HepG2 (cell line): Measurements from ENCODE around the gene CCDC69. TPM values are rescaled to one million over a fixed set of nuclear protein-coding genes. Genes with fewer than 3 reads are reported as not detected.

Experiments
- ADNP ChIP-seq: sonication (generic); formaldehyde crosslinking; IDR thresholded peaks from 2 replicates; pipeline ENCODE4 v1.4.0; 2020; ENCODE audit warnings: missing genetic modification reagents
- E2F2 ChIP-seq: sonication (generic); formaldehyde crosslinking; IDR thresholded peaks from 2 replicates; pipeline ENCODE4 v1.4.0; 2020; ENCODE audit warnings: missing genetic modification reagents, borderline replicate concordance
- FOXK1 ChIP-seq: sonication (generic); formaldehyde crosslinking; IDR thresholded peaks from 2 replicates; pipeline ENCODE4 v1.4.0; 2020; ENCODE audit warnings: low read depth, missing genetic modification reagents, borderline replicate concordance
- HES4 ChIP-seq: sonication (generic); formaldehyde crosslinking; IDR thresholded peaks from 2 replicates; pipeline ENCODE4 v1.9.0; 2021; ENCODE audit warnings: mild to moderate bottlenecking, missing genetic modification reagents, borderline replicate concordance
- NR0B2 ChIP-seq: sonication (generic); formaldehyde crosslinking; IDR thresholded peaks from 2 replicates; pipeline ENCODE4 v1.4.0; 2020; ENCODE audit warnings: mild to moderate bottlenecking, missing genetic modification reagents
- SOX6 ChIP-seq, 2 experiments: fragments of 450-650 bp in 1 of 2; sonication (generic) in 1 of 2; formaldehyde crosslinking in 1 of 2; IDR thresholded peaks; 2 replicates each; pipeline versions ENCODE4 v1.4.0 to v1.6.1; 2017 to 2020; ENCODE audit warnings: antibody characterized with exemption in 1 of 2, mild to moderate bottlenecking in 1 of 2, missing genetic modification reagents in 1 of 2
- TCF7 ChIP-seq: sonication (generic); IDR thresholded peaks from 2 replicates; pipeline ENCODE4 v1.6.1; 2016; ENCODE audit warnings: antibody characterized with exemption, low read depth
- TMF1 ChIP-seq: sonication (generic); formaldehyde crosslinking; IDR thresholded peaks from 2 replicates; pipeline ENCODE4 v1.8.1; 2022; ENCODE audit warnings: low read depth, missing genetic modification reagents
- ZFP62 ChIP-seq: sonication (generic); formaldehyde crosslinking; IDR thresholded peaks from 2 replicates; pipeline ENCODE4 v1.4.0; 2020; ENCODE audit warnings: missing genetic modification reagents
- ZNF430 ChIP-seq: sonication (generic); formaldehyde crosslinking; IDR thresholded peaks from 2 replicates; pipeline ENCODE4 v1.9.0; 2021; ENCODE audit warnings: mild to moderate bottlenecking, missing genetic modification reagents
- ZNF432 ChIP-seq: sonication (generic); formaldehyde crosslinking; IDR thresholded peaks from 2 replicates; pipeline ENCODE4 v1.5.0; 2020; ENCODE audit warnings: missing genetic modification reagents, mild to moderate bottlenecking, borderline replicate concordance
- ZNF547 ChIP-seq: sonication (generic); formaldehyde crosslinking; IDR thresholded peaks from 2 replicates; pipeline ENCODE4 v1.5.1; 2020; ENCODE audit warnings: mild to moderate bottlenecking, missing genetic modification reagents
- polyA plus RNA-seq, 8 experiments: library from polyadenylated mRNA; depleted of rRNA in 3 of 8; stranded (reverse) in 7 of 8; unstranded in 1 of 8; fragments of >200 nt; fragmentation: Illumina TruSeq in 4 of 8; extraction: Trizol in 4 of 8; gene quantifications; 2 replicates each; pipeline versions ENCODE4 v1.2.1 to v1.2.3, GENCODE V29; 2011 to 2016; ENCODE audit warnings: low read depth in 4 of 8, missing spikeins in 1 of 8, mixed read lengths in 1 of 8; ENCODE audit not compliant: insufficient read depth in 1 of 8
- total RNA-seq, 5 experiments: library from RNA; depleted of rRNA; stranded (reverse); fragments of >200 nt; fragmentation: Illumina TruSeq; extraction: Trizol; gene quantifications; 2 replicates each; pipeline ENCODE4 v1.2.3, GENCODE V29; 2016; ENCODE audit warnings: low read depth in 1 of 5
- TF ChIP-seq, protein P1 (sequence below): sonication (generic); formaldehyde crosslinking; conservative IDR thresholded peaks from 2 replicates; pipeline ENCODE4 v1.4.0; 2020; ENCODE audit warnings: mild to moderate bottlenecking, missing genetic modification reagents, moderate library complexity
- TF ChIP-seq, protein P2 (sequence below): sonication (generic); formaldehyde crosslinking; IDR thresholded peaks from 2 replicates; pipeline ENCODE4 v1.8.0; 2022; ENCODE audit warnings: missing genetic modification reagents, mild to moderate bottlenecking, moderate library complexity, borderline replicate concordance
- TF ChIP-seq, protein P3 (sequence below): sonication (generic); formaldehyde crosslinking; IDR thresholded peaks from 2 replicates; pipeline ENCODE4 v1.4.0; 2020; ENCODE audit warnings: missing genetic modification reagents

Gene CCDC69
- total and polyA plus RNA-seq, 2 of the 13 experiments (the other 11 are each of a cell fraction or from before 2014, with no cell fraction given), result 12.2 to 45.2 TPM

DNA sequence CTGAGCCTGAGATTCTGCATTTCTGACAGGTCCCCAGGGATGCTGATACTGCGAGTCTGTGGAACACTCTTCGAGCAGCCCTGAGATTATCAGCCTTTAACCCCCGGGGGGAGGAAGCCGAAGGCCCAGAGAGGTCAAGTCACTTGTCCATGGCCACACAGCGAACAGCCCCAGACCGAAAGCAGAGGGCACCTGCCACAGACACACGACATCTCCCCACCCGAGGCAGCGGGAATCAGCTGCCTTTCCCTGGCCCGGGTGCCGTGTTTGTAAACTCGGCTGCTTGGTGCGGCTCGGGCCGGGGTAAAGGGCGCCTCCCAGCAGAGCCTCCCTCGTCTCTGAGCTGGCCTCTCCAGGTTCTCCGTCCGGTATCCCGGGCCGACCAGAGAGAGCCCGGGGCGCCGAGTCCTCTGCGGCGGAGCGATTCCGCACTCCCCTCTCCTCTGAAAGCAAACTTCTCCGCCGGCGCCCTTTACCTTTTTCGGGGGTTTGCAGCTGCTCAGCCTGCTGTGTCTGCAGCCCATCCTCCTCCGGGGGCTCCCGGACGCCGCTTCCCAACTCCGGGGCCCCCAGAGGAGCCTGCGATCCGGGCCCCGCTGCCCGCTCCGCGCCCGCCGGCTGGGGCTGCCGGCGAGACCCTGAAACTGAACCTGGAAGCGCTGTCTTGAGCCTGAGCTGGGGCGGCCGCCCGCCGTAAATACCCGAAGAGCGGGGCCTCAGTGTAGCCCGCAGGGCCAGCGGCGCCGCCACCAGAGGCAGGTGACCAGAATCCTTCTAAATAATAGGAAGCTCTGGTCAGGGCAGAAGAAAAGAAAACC lies at the start of gene CCDC69 (continued):
- TF ChIP-seq TMF1 (0 out of 2 replicates have a peak, but pooled peaks have one; percentile 36), ZNF547 (CRISPR knock-in tag) (0 out of 2 replicates have a peak, but pooled peaks have one; percentile 55), FOXK1 (CRISPR knock-in tag) (0 out of 2 replicates have a peak, but pooled peaks have one; percentile 32), ZNF430 (CRISPR knock-in tag) (no peak), SOX6 (IDR thresholded peaks at IDR 0.05) (no peak), SOX6 (CRISPR knock-in tag; IDR thresholded peaks at IDR 0.05) (no peak), ZNF432 (CRISPR knock-in tag) (no peak), ZFP62 (CRISPR knock-in tag) (no peak), NR0B2 (CRISPR knock-in tag) (no peak), TCF7 (no peak), HES4 (CRISPR knock-in tag) (no peak), ADNP (CRISPR knock-in tag) (no peak), E2F2 (CRISPR knock-in tag) (no peak)
- TF ChIP-seq, protein P1, sequence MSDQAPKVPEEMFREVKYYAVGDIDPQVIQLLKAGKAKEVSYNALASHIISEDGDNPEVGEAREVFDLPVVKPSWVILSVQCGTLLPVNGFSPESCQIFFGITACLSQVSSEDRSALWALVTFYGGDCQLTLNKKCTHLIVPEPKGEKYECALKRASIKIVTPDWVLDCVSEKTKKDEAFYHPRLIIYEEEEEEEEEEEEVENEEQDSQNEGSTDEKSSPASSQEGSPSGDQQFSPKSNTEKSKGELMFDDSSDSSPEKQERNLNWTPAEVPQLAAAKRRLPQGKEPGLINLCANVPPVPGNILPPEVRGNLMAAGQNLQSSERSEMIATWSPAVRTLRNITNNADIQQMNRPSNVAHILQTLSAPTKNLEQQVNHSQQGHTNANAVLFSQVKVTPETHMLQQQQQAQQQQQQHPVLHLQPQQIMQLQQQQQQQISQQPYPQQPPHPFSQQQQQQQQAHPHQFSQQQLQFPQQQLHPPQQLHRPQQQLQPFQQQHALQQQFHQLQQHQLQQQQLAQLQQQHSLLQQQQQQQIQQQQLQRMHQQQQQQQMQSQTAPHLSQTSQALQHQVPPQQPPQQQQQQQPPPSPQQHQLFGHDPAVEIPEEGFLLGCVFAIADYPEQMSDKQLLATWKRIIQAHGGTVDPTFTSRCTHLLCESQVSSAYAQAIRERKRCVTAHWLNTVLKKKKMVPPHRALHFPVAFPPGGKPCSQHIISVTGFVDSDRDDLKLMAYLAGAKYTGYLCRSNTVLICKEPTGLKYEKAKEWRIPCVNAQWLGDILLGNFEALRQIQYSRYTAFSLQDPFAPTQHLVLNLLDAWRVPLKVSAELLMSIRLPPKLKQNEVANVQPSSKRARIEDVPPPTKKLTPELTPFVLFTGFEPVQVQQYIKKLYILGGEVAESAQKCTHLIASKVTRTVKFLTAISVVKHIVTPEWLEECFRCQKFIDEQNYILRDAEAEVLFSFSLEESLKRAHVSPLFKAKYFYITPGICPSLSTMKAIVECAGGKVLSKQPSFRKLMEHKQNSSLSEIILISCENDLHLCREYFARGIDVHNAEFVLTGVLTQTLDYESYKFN (CRISPR knock-in tag), result peak; percentile 47
- TF ChIP-seq, protein P2, sequence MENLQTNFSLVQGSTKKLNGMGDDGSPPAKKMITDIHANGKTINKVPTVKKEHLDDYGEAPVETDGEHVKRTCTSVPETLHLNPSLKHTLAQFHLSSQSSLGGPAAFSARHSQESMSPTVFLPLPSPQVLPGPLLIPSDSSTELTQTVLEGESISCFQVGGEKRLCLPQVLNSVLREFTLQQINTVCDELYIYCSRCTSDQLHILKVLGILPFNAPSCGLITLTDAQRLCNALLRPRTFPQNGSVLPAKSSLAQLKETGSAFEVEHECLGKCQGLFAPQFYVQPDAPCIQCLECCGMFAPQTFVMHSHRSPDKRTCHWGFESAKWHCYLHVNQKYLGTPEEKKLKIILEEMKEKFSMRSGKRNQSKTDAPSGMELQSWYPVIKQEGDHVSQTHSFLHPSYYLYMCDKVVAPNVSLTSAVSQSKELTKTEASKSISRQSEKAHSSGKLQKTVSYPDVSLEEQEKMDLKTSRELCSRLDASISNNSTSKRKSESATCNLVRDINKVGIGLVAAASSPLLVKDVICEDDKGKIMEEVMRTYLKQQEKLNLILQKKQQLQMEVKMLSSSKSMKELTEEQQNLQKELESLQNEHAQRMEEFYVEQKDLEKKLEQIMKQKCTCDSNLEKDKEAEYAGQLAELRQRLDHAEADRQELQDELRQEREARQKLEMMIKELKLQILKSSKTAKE (CRISPR knock-in tag), result no peak
- TF ChIP-seq, protein P3, sequence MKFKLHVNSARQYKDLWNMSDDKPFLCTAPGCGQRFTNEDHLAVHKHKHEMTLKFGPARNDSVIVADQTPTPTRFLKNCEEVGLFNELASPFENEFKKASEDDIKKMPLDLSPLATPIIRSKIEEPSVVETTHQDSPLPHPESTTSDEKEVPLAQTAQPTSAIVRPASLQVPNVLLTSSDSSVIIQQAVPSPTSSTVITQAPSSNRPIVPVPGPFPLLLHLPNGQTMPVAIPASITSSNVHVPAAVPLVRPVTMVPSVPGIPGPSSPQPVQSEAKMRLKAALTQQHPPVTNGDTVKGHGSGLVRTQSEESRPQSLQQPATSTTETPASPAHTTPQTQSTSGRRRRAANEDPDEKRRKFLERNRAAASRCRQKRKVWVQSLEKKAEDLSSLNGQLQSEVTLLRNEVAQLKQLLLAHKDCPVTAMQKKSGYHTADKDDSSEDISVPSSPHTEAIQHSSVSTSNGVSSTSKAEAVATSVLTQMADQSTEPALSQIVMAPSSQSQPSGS, result no peak
